Smooth muscle cell (in vitro differentiated cells): Measurements from ENCODE around the gene XDH. TPM values are rescaled to one million over a fixed set of nuclear protein-coding genes. Genes with fewer than 3 reads are reported as not detected.
A peak's percentile ranks its signal among the peaks of the same experiment; 100 is the strongest.

Source experiments
- DNase-seq: peaks from one replicate; lab custom pipeline; 2025; ENCODE audit not compliant: unreplicated experiment; lab: John Stamatoyannopoulos, UW
- H2AFZ ChIP-seq: fragments of 200-600 bp; sonication (generic); 2 replicates; pipeline ENCODE4 v1.6.0; 2016; ENCODE audit warnings: antibody characterized with exemption, low read depth, mild to moderate bottlenecking
- H3F3A ChIP-seq: fragments of 200-600 bp; sonication (generic); 2 replicates; pipeline ENCODE4 v1.6.0; 2017; ENCODE audit warnings: antibody characterized with exemption, low read depth
- H3K27ac ChIP-seq: fragments of 200-600 bp; sonication (generic); 2 replicates; pipeline ENCODE4 v1.5.1; 2016; ENCODE audit warnings: low read depth, mild to moderate bottlenecking
- H3K27me3 ChIP-seq: fragments of 200-600 bp; sonication (generic); 2 replicates; pipeline ENCODE4 v1.6.1; 2016; ENCODE audit warnings: low read depth, mild to moderate bottlenecking
- H3K36me3 ChIP-seq: fragments of 200-600 bp; sonication (generic); 2 replicates; pipeline ENCODE4 v1.5.1; 2016; ENCODE audit warnings: low read depth
- H3K4me1 ChIP-seq: fragments of 200-600 bp; sonication (generic); 2 replicates; pipeline ENCODE4 v1.5.1; 2016; ENCODE audit warnings: low read depth
- H3K4me2 ChIP-seq: fragments of 200-600 bp; sonication (generic); 2 replicates; pipeline ENCODE4 v1.6.0; 2016; ENCODE audit warnings: mild to moderate bottlenecking
- H3K4me3 ChIP-seq: fragments of 200-600 bp; sonication (generic); 2 replicates; pipeline ENCODE4 v1.5.1; 2016; ENCODE audit warnings: mild to moderate bottlenecking
- H3K79me2 ChIP-seq: fragments of 200-600 bp; sonication (generic); 2 replicates; pipeline ENCODE4 v1.6.0; 2016; ENCODE audit warnings: low read depth, mild to moderate bottlenecking
- H3K9ac ChIP-seq: fragments of 200-600 bp; sonication (generic); 2 replicates; pipeline ENCODE4 v1.6.0; 2016; ENCODE audit warnings: low read depth
- H3K9me3 ChIP-seq: fragments of 200-600 bp; sonication (generic); replicated peaks from 2 replicates; pipeline ENCODE4 v1.5.1; 2016; ENCODE audit warnings: low read depth
- H4K20me1 ChIP-seq: fragments of 200-600 bp; sonication (generic); 2 replicates; pipeline ENCODE4 v1.6.0; 2016; ENCODE audit warnings: low read depth
- CTCF ChIP-seq: fragments of 200-600 bp; sonication (generic); IDR thresholded peaks from 2 replicates; pipeline ENCODE4 v1.5.1; 2017; ENCODE audit warnings: borderline replicate concordance, mild to moderate bottlenecking, antibody characterized with exemption; ENCODE audit not compliant: insufficient read depth, poor library complexity, severe bottlenecking
- WGBS: methylation state at CpG from one replicate; pipeline ENCODE4 v1.1.7; 2016; ENCODE audit warnings: low lambda C conversion rate; 5-methylcytosine and 5-hydroxymethylcytosine counted together
- polyA plus RNA-seq: library from polyadenylated mRNA; unstranded; fragments of >200 nt; fragmentation: Nextera tagmentation; extraction: Ambion mirVana; gene quantifications from 2 replicates; pipeline ENCODE4 v1.2.1, GENCODE V29; 2016
- total RNA-seq: library from RNA; depleted of rRNA; stranded (reverse); fragments of >200 nt; gene quantifications from 2 replicates; pipeline ENCODE4 v1.2.3, GENCODE V29; 2014

XDH gene
- total and polyA plus RNA-seq, 2 experiments from 2014 or later = 0.37 to 6.1 TPM

- H3K27ac ChIP-seq = peak overlapping the region; percentile 17
- H3K36me3 ChIP-seq = no peaks in the 10 kb centered on the region
- no peak for DNase-seq
- H3K27me3 ChIP-seq = no peaks in the 10 kb centered on the region
- no peaks in the 10 kb centered on the region for H3K4me1 ChIP-seq
- TF ChIP-seq CTCF = no peak
- no peaks in the 10 kb centered on the region for H3K79me2 ChIP-seq
- no peaks in the 10 kb centered on the region for H4K20me1 ChIP-seq
- H3K9me3 ChIP-seq = no peaks in the 10 kb centered on the region
- H3K9ac ChIP-seq = no peak overlapping the region
- no peak overlapping the region for H2AFZ ChIP-seq
- peak overlapping the region; percentile 42 for H3K4me2 ChIP-seq
- WGBS = 22% methylated on average over 1 of the region's 1 CpG
- H3F3A ChIP-seq = no peaks in the 10 kb centered on the region
- H3K4me3 ChIP-seq = no peak overlapping the region
Observed at GRCh38 chr2:31297751-31298150, 116.8 kb downstream of the XDH start.

- H3K9ac ChIP-seq = no peak overlapping the region
- H4K20me1 ChIP-seq = no peaks in the 10 kb centered on the region
- no peaks in the 10 kb centered on the region for H3K9me3 ChIP-seq
- H3K36me3 ChIP-seq = no peaks in the 10 kb centered on the region
- H3K27me3 ChIP-seq = no peaks in the 10 kb centered on the region
- no peak overlapping the region for H3K4me2 ChIP-seq
- H3K27ac ChIP-seq = peak overlapping the region; percentile 17
- H2AFZ ChIP-seq = no peak overlapping the region
- no peaks in the 10 kb centered on the region for H3K4me1 ChIP-seq
- DNase-seq = no peak
- no peaks in the 10 kb centered on the region for H3K79me2 ChIP-seq
- no peak overlapping the region for H3K4me3 ChIP-seq
- TF ChIP-seq CTCF = no peak
- 75% methylated on average over 8 of the region's 8 CpGs for WGBS
- no peaks in the 10 kb centered on the region for H3F3A ChIP-seq
Observed at GRCh38 chr2:31296641-31297287, 117.8 kb downstream of the XDH start.

- H3K4me3 ChIP-seq = no peak overlapping the region
- 72% methylated on average over 1 of the region's 1 CpG for WGBS
- H3K36me3 ChIP-seq = no peaks in the 10 kb centered on the region
- TF ChIP-seq CTCF = no peak
- H3K9me3 ChIP-seq = no peaks in the 10 kb centered on the region
- no peaks in the 10 kb centered on the region for H3F3A ChIP-seq
- H3K27ac ChIP-seq = no peak overlapping the region
- H2AFZ ChIP-seq = no peak overlapping the region
- no peak for DNase-seq
- no peaks in the 10 kb centered on the region for H4K20me1 ChIP-seq
- no peaks in the 10 kb centered on the region for H3K79me2 ChIP-seq
- H3K4me2 ChIP-seq = no peak overlapping the region
- no peaks in the 10 kb centered on the region for H3K27me3 ChIP-seq
- no peak overlapping the region for H3K9ac ChIP-seq
- no peaks in the 10 kb centered on the region for H3K4me1 ChIP-seq
Observed at GRCh38 chr2:31294196-31294595, 120.3 kb downstream of the XDH start.

GRCh38 chr2:31287654-31288053 lies 126.9 kb downstream of the XDH start:
- Histone ChIP-seq H3K27me3 (no peaks in the 10 kb centered on the region), H3K4me1 (peaks cover 8% of the 10 kb centered on the region), H3K4me3 (no peak overlapping the region), H3K79me2 (no peaks in the 10 kb centered on the region), H3K9me3 (no peaks in the 10 kb centered on the region), H3F3A (peaks cover 3% of the 10 kb centered on the region), H4K20me1 (no peaks in the 10 kb centered on the region), H3K4me2 (peak overlapping the region; percentile 20), H3K36me3 (no peaks in the 10 kb centered on the region), H3K27ac (no peak overlapping the region), H3K9ac (no peak overlapping the region), H2AFZ (no peak overlapping the region)
- TF ChIP-seq CTCF = no peak
- 44% methylated on average over 2 of the region's 2 CpGs for WGBS
- no peak for DNase-seq
